B cell (primary cell): Measurements from ENCODE around the gene CLEC1A. TPM values are rescaled to one million over a fixed set of nuclear protein-coding genes. Genes with fewer than 3 reads are reported as not detected.

ENCODE experiments used
- ATAC-seq: fragments of 200-7000 bp; cut with Tn5 transposase; one replicate; pipeline ENCODE4 v1.10.0; 2021; ENCODE audit warnings: low read depth, mild to moderate bottlenecking, moderate number of reproducible peaks, moderate library complexity
- CTCF ChIA-PET: fragments of 350-600 bp; sonication (Branson Sonifier 250); formaldehyde crosslinking; loops from one replicate; lab custom pipeline; 2021; ENCODE audit warnings: antibody characterized with exemption, inconsistent platforms; lab: Charles Lee
- POLR2A ChIA-PET: fragments of 350-600 bp; sonication (Branson Sonifier 250); formaldehyde crosslinking; loops from one replicate; lab custom pipeline; 2021; ENCODE audit warnings: antibody characterized with exemption; lab: Charles Lee
- DNase-seq: peaks from one replicate; pipeline ENCODE4 v3.0.0; 2013
- H2AFZ ChIP-seq: 2 replicates; pipeline ENCODE4 v1.6.1; 2012; ENCODE audit warnings: mild to moderate bottlenecking, low read depth, low read length; ENCODE audit not compliant: insufficient read depth, poor library complexity, severe bottlenecking
- H3K27ac ChIP-seq, 2 donors: 1 replicate in 1 of 2; 2 replicates in 1 of 2; pipeline ENCODE4 v1.5.1; 2012 to 2013; ENCODE audit warnings: low read length in 2 of 2, mild to moderate bottlenecking in 2 of 2, moderate library complexity in 1 of 2
- H3K27me3 ChIP-seq, 4 experiments: fragments of 200-600 bp in 1 of 4; sonication (generic) in 1 of 4; replicated peaks in 1 of 4; 1 replicate in 2 of 4; 2 replicates in 2 of 4; pipeline versions ENCODE4 v1.6.1 to v1.7.0; 2013 to 2016; ENCODE audit warnings: low read length in 3 of 4, mild to moderate bottlenecking in 2 of 4, mixed read lengths in 1 of 4, moderate library complexity in 1 of 4; ENCODE audit not compliant: insufficient read depth in 4 of 4, control insufficient read depth in 3 of 4; ENCODE audit errors: control extremely low read depth in 1 of 4
- H3K36me3 ChIP-seq, 2 experiments: replicated peaks in 1 of 2; 1 replicate in 1 of 2; 2 replicates in 1 of 2; pipeline versions ENCODE4 v1.6.1 to v1.7.1; 2013; ENCODE audit warnings: low read length in 1 of 2; ENCODE audit not compliant: insufficient read depth in 2 of 2, control insufficient read depth in 1 of 2; ENCODE audit errors: control extremely low read depth in 1 of 2, extremely low read depth in 1 of 2
- H3K4me1 ChIP-seq, 2 donors: fragments of 200-600 bp in 1 of 2; sonication (generic) in 1 of 2; 1 replicate in 1 of 2; 2 replicates in 1 of 2; pipeline versions ENCODE4 v1.5.1 to v1.6.1; 2013 to 2017; ENCODE audit warnings: low read length in 2 of 2; ENCODE audit not compliant: control insufficient read depth in 2 of 2, insufficient read depth in 2 of 2
- H3K4me2 ChIP-seq: replicated peaks from 2 replicates; pipeline ENCODE3; 2012; ENCODE audit warnings: mild to moderate bottlenecking, low read depth, low read length; ENCODE audit not compliant: poor library complexity, severe bottlenecking
- H3K4me3 ChIP-seq, 5 experiments: fragments of 200-600 bp in 1 of 5; sonication (generic) in 1 of 5; 1 replicate in 3 of 5; 2 replicates in 2 of 5; pipeline versions ENCODE4 v1.5.1 to v1.7.0; 2011 to 2016; ENCODE audit warnings: low read length in 4 of 5, mild to moderate bottlenecking in 4 of 5, low read depth in 2 of 5, control low read depth in 1 of 5, moderate library complexity in 1 of 5; ENCODE audit not compliant: insufficient read depth in 1 of 5; ENCODE audit errors: control extremely low read depth in 1 of 5, extremely low read depth in 1 of 5
- H3K79me2 ChIP-seq: fragments of 200-600 bp; sonication (generic); one replicate; pipeline ENCODE4 v1.6.0; 2016; ENCODE audit warnings: low read length; ENCODE audit not compliant: control insufficient read depth, insufficient read depth
- H3K9ac ChIP-seq: fragments of 200-600 bp; sonication (generic); 2 replicates; pipeline ENCODE4 v1.6.1; 2017; ENCODE audit warnings: mild to moderate bottlenecking, low read length, moderate library complexity
- H3K9me3 ChIP-seq, 3 donors: one replicate each; pipeline versions ENCODE4 v1.6.1 to v1.7.1; 2013; ENCODE audit warnings: low read length in 2 of 3; ENCODE audit not compliant: control insufficient read depth in 2 of 3, insufficient read depth in 1 of 3; ENCODE audit errors: control extremely low read depth in 1 of 3
- H4K20me1 ChIP-seq: 2 replicates; pipeline ENCODE4 v1.6.0; 2012; ENCODE audit warnings: mild to moderate bottlenecking, low read length; ENCODE audit not compliant: insufficient read depth, control insufficient read depth, poor library complexity, severe bottlenecking
- H3K27ac Mint-ChIP-seq: one replicate; pipeline ENCODE4 v1.8.0; 2021; ENCODE audit warnings: mixed read lengths
- H3K27me3 Mint-ChIP-seq: one replicate; pipeline ENCODE4 v1.8.0; 2021; ENCODE audit warnings: mixed read lengths
- H3K4me1 Mint-ChIP-seq: one replicate; pipeline ENCODE4 v1.8.0; 2021; ENCODE audit warnings: mixed read lengths
- H3K4me3 Mint-ChIP-seq: one replicate; pipeline ENCODE4 v1.8.0; 2021; ENCODE audit warnings: mixed read lengths
- H3K9me3 Mint-ChIP-seq: one replicate; pipeline ENCODE4 v1.8.0; 2022; ENCODE audit warnings: mixed read lengths; ENCODE audit not compliant: insufficient read depth
- CTCF ChIP-seq: fragments of 200-600 bp; IDR thresholded peaks from one replicate; pipeline ENCODE4 v1.8.0; 2022; ENCODE audit warnings: antibody characterized with exemption, mild to moderate bottlenecking
- EZH2 ChIP-seq: IDR thresholded peaks from 2 replicates; pipeline ENCODE4 v1.6.1; 2012; ENCODE audit warnings: borderline replicate concordance, low read depth, mild to moderate bottlenecking, moderate library complexity, low read length; ENCODE audit not compliant: insufficient read depth, poor library complexity, severe bottlenecking
- WGBS: methylation state at CpG from one replicate; pipeline ENCODE4 v1.1.5; 2013; ENCODE audit warnings: missing lambda C conversion rate; ENCODE audit not compliant: insufficient coverage; 5-methylcytosine and 5-hydroxymethylcytosine counted together
- intact Hi-C: fragments of 100-400 bp; cut with micrococcal nuclease; formaldehyde crosslinking; loops from one replicate; pipeline ENCODE4 v1.10.0; 2022
- polyA plus RNA-seq: library from polyadenylated mRNA; depleted of rRNA; stranded (reverse); fragments of >200 nt; gene quantifications from 2 replicates; pipeline ENCODE4 v1.2.3, GENCODE V29; 2012
- total RNA-seq, 2 donors: library from RNA; stranded (reverse); fragments of 120-200 nt in 1 of 2; gene quantifications; 1 replicate in 1 of 2; 2 replicates in 1 of 2; pipeline versions ENCODE4 v1.2.3 to v1.2.4, GENCODE V29; 2013 to 2022

Gene CLEC1A
- total and polyA plus RNA-seq, 2 donors (not counting 1 experiment from before 2014, with no cell fraction given), result 0.10 TPM; not detected in 1

DNA sequence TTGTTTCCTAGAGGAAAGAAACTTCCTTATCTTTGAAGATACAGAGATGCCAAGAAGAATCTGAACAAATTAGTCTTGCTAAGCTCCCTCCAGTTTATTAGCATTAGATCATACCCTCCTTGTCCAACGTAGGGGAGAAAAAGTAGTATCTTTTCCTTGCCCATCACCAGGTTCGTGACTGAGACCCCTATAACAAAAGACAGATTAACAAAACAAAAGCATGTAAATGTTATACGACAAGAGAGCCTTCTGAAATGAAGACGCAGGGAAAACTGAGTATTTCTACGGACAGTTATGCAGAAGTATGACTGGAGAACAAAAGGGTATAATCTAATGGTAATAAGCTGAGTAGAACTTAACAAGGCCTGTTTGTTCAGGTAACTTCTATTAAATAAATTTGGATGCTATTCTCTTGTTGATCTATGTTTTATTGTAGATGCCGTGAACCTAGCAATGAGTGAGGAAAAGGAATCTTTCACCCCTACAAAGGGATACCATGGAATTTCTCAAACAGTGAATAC lies 34.1 kb upstream of the CLEC1A start:
- no peaks in the 10 kb centered on the region for H3K36me3 ChIP-seq
- Mint-ChIP-seq H3K9me3 (no peaks in the 10 kb centered on the region), H3K4me3 (no peak overlapping the region), H3K4me1 (peaks cover 14% of the 10 kb centered on the region), H3K27ac (no peak overlapping the region), H3K27me3 (peaks cover 55% of the 10 kb centered on the region)
- H3K27ac ChIP-seq, result no peak overlapping the region
- peaks cover 0 to 28% (median 17%) of the 10 kb centered on the region in 4 experiments for H3K27me3 ChIP-seq
- H3K4me3 ChIP-seq, result no peak overlapping the region
- H3K79me2 ChIP-seq, result no peaks in the 10 kb centered on the region
- no peak for TF ChIP-seq CTCF
- TF ChIP-seq EZH2, result no peak
- ChIA-PET POLR2A (no interaction called here), CTCF (interaction anchor here (1.0 to 2.0 kb wide), 2 partner anchors 20 to 319 kb away, joined by 3 to 5 read pairs; no protein-coding TSS in a partner anchor)
- no peak for DNase-seq
- peaks cover 7 to 17% of the 10 kb centered on the region in 2 donors for H3K4me1 ChIP-seq
- no peak overlapping the region for H3K4me2 ChIP-seq
- no peak for ATAC-seq
- 100% methylated on average over 2 of the region's 6 CpGs for WGBS
- H4K20me1 ChIP-seq, result no peaks in the 10 kb centered on the region
- intact Hi-C loops, result no loop called here
- H2AFZ ChIP-seq, result no peak overlapping the region
- peaks cover 0 to 4% (median 0%) of the 10 kb centered on the region in 3 donors for H3K9me3 ChIP-seq
- no peak overlapping the region for H3K9ac ChIP-seq

DNA sequence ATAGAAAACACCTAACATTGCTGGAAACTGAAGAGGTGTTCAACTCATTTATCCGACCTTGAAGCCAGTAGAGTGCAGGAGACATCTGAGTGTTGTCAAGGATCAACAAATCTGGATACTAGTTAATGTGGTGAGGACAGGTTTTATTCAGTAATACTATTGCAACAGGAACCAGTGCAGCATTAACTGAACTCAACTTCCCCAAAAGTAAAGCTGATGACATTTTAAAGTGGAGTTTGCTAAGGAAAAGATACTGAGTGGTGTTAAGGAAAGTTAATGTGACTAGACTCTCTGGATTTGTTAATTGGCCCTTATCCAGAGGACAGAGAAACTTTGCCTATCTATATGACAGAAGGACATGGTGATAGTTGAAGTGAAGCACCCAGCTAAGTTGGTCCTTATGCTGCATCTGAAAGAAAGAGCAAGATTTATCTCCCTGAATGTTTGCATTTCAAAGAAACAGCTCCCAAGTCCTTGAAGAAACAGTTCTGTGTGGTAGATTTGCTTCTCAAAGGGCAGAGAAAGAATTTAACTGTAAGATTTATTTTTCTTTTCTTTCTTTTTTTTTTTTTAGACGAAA lies 32.4 kb upstream of the CLEC1A start:
- no CpG with 5 or more reads among the region's 2 CpGs for WGBS
- H3K9ac ChIP-seq, result no peak overlapping the region
- no peak overlapping the region for H3K4me3 Mint-ChIP-seq
- no peaks in the 10 kb centered on the region for H4K20me1 ChIP-seq
- H3K9me3 Mint-ChIP-seq, result no peaks in the 10 kb centered on the region
- peaks cover 7 to 17% of the 10 kb centered on the region in 2 donors for H3K4me1 ChIP-seq
- DNase-seq (no peak), ATAC-seq (no peak)
- H3K4me1 Mint-ChIP-seq, result peaks cover 14% of the 10 kb centered on the region
- H3K27ac ChIP-seq, result no peak overlapping the region
- H3K4me2 ChIP-seq, result no peak overlapping the region
- H3K27ac Mint-ChIP-seq, result no peak overlapping the region
- ChIA-PET POLR2A (no interaction called here), CTCF (interaction anchor here (1.0 to 2.0 kb wide), 3 partner anchors 12 to 317 kb away, joined by 4 to 5 read pairs (median 5); no protein-coding TSS in a partner anchor)
- peaks cover 0 to 4% (median 0%) of the 10 kb centered on the region in 3 donors for H3K9me3 ChIP-seq
- intact Hi-C loops, result no loop called here
- H3K36me3 ChIP-seq, result no peaks in the 10 kb centered on the region
- TF ChIP-seq EZH2 (no peak), CTCF (no peak)
- H3K27me3 Mint-ChIP-seq, result peaks cover 55% of the 10 kb centered on the region
- no peak overlapping the region for H2AFZ ChIP-seq
- peaks cover 0 to 32% (median 29%) of the 10 kb centered on the region in 4 experiments for H3K27me3 ChIP-seq
- H3K79me2 ChIP-seq, result no peaks in the 10 kb centered on the region
- no peak overlapping the region for H3K4me3 ChIP-seq
